GM19395 (cell line): Measurements from ENCODE around the gene NPTXR.
"Not testable (repeated sequence)": the region's sequence is repeated elsewhere in the genome, so short reads cannot be mapped to it uniquely, and the experiment has no call there.

ENCODE experiments used
- ATAC-seq: cut with Tn5 transposase; IDR thresholded peaks from one replicate; pipeline ENCODE4 v1.9.1; 2021; ENCODE audit warnings: mild to moderate bottlenecking, moderate library complexity; ENCODE audit not compliant: unreplicated experiment

Gene NPTXR

DNA sequence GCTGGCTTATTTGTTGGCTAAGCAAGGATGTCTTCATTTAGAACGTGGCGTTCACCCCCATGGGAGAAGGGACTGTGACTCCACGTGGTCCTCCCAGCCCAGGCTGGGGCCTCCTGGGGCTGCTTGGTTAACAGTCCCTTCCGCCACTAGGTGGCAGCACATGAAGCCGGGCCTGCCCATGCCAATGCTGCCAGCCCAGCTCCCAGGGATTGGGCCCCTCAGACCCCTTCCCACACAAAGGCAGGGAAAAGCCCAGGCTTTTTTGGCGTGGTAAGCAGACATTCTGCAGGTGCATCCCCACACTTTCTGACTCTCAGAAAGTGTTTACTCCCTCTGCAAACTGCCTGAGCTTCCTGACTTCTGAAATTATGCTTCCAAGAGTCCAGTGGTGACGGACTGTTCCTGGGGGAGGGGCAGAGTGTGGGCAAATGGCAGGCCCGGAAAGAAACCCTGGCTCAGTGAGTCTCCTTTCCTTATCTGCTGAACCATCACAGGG, 25.1 kb upstream of the NPTXR start:
- ATAC-seq: no peak

DNA sequence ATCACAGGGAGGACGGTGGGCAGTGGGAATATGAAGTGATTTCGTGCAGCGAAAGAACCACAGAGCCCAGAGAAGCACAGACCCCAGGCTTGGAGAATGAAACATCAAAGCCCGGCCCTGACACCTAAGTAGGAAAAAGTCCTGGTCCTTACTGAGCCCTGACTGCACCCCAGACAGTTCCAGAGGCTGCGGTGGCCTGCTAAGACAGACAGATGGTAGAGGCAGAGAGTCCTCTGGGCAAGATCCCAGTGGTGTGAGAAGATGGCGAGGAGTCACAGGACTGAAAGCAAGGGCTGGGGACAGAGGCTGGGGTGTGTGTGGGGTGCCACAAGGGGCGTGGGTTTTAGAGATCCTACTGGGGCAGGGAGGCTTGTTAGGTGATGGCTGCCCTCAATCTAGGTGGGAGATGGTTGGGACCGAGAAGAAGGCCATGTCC, 24.5 kb upstream of the NPTXR start:
- ATAC-seq: no peak

DNA sequence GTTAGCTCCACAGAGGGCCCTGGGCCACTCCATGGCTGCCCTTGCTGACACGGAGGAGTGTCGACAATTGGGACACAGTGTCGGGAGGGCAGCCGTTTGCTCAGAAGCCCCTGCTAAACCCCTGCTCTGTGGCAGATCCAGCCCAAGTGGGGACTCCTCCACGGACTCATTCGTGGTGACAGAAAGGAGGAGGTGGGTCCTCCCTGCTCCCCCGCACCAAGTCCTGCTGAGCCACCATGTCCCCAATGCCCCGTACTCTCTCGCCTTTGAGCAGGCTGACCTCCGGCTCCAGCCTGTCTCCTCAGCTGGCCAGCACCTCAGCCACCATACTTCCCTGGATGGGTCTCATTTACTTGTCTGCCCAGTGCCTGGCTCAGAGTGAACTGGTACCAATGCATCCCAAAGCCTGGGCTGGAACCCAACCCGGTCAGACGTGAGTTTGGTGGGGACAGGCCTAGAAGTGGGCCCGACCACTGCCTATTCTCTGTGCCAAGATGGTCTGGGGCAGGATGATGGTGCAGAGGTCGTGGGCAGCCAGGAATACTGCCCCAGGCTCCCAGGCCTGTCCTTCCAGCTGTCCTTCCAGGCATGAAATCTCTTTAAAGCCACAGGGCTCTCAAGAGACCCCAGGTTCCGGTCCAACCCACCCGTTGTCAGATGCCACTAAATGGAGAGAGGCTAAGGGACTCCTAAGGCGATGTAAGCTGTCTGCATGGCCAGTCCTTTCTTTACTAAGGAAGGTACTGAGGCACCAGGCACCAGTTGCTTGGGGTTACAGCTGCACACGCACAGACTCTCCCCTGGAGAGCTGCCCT, 23.9 kb upstream of the NPTXR start:
- no peak for ATAC-seq

DNA sequence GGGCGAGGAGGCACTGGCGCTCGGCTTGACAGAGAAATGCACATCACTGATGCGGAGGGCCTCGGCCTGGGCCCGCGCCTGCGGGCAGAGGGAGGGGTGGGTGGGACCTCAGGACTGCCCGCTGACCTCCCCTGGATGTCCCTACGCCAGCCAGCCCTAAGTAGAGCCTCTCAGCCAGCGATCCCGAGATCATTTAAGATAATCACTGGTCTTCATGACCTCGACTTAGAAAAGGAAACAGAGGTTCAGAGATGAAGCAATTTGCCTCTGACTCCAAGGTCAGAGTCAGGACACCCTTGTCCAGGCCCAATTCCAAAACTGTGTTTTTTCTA, 23.3 kb upstream of the NPTXR start:
- ATAC-seq: no peak

DNA sequence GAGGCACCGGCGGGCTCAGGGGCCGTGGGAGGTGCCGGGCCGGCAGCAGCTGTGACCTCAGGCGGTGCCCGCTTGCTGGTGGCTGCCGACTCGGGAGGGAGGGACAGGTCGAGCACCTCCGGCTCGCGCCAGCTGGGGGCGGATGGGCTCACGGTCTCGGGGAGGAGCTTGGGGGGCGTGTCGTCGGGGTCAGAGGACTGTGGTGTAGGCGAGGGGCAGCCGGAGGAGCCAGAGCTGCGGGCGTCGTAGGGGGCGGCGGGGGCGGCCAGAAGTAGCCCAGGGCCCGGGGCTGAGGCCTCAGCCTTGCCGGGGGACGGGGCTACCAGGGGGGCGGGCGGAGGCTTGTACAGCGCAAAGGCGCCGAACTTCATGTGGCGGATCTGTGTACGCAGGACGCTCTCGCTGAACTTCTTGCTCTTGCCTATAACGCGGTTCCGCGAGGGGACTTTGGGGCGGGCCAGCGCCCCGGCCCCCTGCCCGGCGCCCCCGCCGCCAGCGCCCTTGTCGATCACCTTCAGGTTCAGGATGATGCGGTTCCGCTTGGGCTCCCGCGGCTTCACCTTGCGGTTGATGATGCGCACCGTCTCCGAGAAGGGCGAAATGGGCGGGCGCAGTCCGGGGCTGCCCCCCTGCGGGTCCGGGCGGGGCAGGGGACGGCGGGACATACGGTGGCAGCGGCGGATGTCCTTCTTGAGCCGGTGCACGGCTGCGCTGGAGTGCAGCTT, 22.7 kb upstream of the NPTXR start:
- ATAC-seq: no peak

DNA sequence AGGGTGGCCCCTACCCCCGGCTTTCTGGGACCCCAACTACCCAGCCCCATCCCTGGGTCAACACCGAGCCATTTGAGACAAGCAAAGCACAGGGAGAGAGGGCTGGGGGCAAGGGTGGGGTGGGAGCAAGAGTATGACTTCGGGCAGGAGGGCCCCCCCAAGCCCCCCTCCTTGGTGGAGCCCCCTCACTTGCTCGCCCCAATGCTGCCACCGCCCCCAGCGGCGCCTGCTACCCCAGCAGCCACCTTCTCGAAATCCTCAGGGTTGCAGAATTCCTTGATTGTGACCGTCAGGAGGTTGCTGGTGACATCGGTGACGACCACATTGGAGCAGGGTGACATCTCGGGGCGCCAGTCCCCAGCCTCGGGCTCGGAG, 22.2 kb upstream of the NPTXR start:
- no peak for ATAC-seq

DNA sequence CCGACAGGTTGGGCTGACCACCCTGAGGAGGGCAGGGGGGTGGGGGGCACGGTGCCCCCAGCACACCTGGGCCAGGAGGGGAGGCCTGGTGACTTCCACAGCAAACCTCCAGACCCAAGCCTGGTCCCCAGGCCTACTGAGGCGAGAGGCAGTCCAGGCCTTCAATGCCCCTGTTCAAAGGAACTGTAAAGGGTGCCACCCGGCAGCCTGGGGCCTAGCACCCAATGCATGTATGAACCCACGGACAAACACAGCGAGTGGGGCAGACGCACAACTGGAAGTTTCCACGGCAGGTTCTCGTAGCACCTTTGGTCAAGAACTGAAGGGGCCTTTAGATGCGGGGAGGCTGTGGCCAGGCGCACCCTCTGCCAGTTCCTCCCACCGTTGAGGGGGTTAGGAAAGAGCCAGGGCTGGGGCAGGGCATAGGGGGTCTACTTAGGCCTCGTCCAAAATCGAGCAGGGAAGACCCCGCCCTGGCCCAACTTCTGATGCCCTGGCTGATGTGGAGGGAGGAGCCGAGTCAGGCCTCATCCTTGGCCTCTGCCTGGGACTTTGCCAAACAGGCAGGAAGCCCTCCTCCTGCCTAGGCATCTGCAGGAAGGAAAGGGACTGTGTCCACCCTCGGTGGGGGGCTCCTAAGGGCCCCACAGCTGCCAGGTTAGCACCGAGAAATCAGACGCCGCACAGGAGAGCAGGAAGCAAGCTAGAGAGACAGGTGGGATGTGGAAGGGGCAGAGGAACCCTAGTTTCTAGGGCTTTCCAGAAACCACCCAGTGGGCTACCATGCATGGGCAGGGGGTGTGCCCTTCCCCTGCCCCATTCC, 21.6 kb upstream of the NPTXR start:
- no peak for ATAC-seq

DNA sequence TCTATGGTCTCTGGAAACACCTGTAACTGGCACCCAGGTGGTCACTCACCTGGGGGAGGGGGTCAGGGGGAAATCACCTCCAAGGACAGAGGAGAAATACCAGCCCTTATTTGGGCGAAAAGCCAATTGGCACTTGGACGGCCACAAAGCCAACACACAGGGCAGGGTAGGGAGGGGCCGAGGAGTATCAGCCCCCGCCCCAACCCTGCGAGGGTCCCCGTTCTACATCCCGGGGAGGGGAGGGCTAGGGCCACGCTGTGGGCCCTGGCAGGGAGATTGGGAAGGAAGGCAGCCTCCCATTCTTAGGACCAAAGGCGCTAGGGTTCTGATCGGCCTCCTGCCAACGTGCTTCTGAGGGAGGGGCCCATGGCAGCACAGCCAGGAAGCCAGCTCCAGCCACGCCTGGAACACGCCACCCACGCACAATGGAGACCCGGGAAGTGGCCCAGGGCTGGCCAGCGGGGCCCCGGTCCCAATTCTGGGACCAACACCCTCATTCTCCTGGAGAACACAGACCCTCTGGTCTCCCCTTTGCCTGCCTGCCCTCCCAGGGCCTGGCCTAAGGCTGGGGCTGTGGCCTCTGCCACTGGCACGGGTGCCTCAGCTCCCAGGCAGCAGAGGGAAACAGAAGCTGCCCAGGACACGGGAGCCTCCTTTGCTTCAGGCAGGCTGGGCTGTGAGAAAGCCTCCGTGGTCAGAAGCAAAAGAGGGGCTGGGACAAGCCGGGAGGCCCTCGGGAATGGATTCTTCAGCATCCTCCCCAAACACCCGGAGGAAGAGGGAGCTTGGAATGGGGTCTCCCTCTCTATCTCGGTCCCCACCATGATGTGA, 20.7 kb upstream of the NPTXR start:
- ATAC-seq: no peak

DNA sequence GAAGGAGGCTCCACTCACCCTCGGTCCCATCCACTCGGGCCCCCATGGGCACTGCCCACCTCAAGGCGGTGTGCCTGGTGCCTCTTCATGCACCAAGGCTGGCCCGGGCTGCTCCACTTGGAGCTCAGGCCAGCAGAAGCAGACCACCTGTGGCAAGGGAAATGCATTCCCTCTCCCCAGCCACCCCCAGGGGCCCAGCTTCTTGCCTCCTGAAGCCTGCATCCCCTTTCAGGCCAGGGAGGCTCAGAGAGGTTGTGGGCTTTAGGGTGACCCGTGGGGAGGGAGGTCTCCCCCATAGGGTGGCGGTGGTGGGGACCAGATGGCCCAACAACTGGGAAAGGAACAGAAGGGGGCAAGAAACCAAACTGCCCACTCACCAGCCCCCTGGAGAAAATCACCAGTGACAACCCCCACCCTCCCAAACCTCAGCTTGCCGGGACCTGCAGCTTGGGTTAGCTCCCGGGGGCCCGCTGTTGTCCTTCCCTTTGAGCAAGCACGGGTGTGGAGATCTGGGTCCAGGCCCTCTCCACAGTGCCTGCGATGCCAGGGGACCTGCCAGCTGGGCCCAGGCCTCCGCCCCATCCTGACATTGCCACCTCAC, 19.8 kb upstream of the NPTXR start:
- ATAC-seq: no peak

DNA sequence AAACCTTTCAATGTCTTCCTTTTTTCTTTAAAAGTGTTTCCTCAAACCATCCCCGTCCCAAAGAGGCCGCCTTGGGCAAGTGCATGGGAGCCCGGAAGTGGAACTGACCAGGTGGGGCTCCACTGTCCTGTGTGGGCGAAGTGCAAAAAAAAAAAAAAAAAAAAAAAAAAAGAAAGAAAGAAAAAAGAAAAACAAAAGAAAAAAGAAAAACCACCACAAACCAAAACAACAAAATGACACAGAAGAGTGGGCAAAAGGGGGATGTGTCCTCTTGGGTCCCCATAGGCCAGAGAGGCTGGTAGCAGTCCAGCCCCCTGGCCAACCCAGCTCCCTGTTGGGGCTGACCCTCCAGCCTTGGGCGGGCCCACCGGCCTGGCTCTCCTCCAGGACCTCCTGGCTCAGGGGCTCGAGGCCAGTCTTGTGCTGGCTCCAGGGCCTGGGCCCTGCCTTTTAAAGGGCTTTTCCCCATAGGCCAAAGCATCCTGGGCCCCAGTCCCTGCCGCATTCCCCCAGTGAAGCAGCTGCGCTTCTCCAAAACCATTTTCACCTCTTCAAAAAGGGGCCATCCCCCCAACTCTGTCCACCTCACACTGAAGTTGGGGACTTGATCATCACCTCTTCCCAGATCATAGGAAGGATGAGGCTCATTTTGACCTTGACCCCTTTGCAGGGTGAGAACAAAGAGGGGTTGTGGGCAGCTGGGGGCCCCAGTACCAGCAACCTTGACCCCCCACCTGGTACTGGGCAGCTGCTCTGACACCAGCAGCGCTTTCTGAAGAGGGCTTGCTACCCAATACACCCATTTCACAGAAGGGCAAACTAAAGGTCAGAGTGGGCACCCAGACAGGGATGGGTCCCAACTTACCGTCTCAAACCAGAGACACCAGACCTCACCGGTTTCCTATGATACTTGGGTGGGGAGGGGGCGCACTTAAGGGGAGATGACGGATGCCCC, 18.8 kb upstream of the NPTXR start:
- ATAC-seq: no peak

DNA sequence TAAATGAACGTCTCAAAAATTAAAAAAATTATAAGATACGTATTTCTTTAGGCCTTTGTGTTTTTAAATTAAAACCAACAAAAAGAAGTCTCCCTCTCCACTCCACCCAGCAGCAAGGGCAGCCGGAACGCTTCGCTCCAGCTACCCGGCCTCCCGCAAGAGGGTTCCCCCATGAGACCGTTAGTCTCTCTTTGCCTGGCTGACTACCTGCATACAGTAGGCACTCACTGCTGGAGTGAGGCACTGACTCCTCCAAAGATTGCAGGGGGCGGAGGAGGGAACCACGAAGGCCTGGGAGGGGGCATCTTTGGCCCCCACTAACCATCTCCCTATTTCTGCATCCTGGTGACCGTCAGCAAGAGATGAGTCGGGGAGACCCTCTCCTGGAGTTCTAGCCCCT, 18.1 kb upstream of the NPTXR start:
- ATAC-seq: no peak

DNA sequence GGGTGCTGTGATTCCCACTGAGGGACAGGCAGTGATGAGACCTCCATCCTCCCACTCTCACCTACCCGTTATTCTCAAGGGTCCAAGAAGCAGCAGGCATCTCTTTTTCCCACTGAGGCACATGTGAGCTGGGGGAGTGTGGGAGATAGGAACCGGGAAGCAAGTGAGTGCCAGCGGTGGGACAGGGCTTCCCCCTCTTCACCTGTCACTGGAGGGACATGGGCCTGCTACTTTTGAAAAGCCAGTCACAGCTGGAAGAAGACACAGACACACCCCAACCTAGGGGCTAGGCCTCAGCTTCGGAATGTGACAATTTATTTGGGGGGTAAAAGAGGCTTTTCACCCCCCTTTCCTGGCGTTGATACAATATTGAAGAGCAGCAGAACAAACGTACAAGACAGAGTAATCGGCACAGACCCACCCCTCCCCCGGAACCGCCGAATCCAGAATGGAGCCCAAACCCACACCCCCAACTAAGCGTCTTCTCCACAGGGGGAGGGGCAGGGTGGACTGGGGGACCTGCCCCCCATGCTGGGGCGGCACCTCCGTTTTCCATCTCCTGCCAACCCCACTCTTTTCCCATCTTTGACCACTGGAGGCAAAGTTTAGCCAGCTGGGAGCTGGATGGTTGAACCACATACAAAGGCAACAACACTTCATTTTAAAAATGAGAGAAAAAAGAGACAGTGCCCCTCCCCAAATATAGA, 17.5 kb upstream of the NPTXR start:
- ATAC-seq: no peak

DNA sequence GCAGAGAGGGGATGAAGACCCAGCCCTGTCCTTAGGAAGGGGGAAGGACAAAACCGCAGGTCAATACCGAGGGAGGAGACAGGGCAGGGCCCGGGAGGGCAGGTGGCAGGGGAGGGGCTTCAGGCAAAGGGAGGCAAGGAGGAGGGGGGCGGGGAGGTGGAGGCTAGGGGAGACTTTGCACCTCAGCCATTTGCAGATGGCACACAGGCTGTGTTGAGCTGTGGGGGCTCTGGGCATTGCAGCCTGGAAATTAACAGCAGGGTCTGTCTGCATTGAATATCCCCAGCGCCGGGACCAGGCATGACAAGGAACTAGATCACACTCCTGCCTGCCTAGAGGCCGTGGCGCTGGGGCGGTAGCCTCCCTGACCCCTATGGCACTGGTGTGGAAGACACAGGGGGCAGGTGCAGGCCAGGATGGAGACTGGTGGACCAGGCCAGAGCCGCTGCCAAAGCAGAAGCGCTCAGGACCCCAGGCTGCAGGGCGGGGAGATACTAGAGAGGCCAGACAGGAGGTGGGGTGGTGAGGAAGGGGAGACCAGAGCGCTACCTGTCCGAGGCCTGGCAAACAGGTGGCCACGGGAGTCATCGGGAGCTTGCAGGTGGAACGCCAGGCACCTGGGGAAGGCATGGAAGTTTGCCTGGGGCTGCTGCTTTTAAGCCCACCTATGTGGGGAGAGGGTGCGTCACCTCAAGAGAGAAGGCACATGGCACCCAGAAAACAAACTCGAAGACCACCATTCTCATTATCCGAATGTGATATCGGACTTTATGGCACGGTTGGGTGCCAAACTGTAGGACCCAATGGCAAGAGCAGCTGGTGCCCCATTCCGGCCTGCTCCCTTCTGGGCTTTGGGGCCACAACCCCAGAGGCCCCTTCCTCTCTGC, 16.7 kb upstream of the NPTXR start:
- no peak for ATAC-seq

DNA sequence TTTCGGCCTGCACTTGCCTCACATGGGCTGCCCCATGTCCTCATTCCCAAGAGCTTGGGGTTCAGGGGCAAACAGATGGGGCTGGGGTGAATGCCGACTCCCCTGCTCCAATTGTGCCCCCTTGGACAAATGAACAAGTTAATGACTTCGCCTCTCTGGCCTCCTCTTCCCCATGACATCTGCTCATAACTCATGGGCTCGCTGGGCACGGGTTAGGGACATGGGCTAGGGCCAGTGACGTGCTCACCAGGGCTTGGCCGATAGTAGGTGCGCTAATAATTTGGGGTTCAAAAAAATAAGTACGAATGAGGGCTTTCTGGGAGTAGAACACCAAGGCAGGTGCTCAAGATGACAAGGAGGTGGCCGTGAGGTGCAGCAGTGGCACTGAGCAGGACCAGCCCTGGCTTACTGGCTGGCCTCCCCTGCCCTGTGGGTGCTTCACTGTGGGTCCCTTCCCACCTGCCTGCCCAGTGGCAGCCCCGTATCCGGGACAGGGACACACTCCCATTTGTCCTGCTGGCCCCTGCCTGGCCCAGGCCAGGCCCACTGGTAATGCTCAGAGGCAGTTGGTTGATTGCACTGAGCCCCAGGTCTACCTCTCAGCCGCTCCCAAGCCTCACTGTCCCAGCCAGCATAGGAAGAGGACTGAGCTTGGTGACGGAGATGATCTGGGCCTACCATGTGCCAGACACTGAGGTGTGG, 15.9 kb upstream of the NPTXR start:
- no peak for ATAC-seq

DNA sequence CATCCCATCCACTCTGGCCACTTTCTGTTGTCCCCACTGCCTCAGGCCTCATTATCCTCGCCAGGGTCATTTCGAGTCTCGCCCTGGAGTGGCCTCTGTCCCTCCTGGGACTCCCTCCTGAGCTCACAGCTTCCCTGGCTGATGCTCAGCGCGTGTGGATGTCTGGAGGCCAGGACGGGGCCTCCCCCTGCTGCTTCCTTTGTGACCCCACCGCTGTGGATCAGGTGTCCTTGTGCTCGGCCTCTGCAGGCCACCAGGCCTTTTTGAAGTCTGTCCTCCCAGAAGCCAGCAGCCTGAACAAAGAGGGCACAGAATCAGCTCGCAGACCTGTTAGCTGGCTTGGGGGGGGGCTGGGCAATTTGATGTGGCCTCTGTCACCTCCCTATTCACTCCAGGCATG, 14.7 kb upstream of the NPTXR start:
- ATAC-seq: no peak

DNA sequence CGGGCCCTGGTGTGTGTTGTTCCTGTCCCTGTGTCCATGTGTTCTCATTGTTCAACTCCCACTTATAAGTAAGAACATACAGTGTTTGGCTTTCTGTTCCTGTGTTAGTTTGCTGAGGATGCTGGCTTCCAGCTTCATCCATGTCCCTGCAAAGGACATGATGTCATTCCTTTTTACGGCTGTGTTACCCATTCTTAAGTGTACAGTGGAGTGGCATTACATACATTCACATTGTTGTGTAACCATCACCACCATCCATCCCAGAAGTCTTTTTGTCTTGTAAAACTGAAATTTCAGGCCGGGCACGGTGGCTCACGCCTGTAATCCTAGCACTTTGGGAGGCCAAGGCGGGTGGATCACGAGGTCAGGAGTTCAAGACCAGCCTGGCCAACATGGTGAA, 10.6 kb upstream of the NPTXR start:
- ATAC-seq: not testable (repeated sequence)

DNA sequence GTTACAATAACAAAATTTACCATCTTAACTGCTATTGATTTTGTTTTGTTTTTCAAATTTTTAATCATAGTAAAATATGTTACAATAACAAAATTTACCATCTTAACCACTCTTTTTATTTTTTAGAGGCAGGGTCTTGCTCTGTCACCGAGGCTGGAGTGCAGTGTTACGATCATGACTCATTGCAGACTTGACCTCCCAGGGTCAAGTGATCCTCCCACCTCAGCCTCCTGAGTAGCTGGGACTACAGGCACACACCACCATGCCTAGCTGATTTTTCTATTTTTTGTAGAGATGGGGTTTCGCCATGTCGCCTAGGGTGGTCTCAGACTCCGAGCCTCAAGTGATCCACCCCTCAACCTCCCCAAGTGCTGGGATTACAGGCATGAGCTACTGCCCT, 10.1 kb upstream of the NPTXR start:
- not testable (repeated sequence) for ATAC-seq
